Measurements from ENCODE around the gene CHRM4.

DNA sequence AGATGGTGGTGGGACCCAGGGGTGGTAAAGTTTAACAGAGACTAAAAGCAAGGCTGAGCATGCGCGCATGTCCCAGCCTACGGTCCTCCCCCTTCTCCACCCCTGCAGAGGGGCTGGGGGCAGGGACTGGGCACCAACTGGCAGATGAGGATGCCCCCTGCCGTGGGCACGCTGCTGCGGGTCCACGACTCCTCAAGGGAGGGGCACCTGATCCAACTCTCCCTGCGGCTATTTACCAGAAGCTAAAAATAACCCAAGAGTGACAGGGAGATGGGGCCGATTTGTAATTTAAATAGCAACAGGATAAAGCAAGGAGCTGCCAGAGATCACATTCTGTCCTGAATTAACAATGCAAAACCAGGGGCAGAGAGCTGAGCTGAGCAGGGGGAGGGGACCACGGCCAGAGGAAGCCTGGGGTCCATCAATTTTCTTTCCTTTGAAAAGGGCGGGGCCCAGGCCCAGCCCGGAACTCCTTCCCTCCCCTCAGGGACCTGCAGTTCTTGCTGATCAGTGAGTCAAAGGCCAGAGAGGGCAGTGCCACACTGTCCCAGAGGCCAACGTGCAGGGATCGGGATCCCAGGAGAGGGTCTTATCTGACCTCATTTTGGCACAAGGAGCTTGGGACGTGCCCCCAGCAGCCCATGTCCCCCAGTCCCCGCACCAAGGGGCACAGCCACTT is 52.4 kb downstream of the CHRM4 start:
- TF ChIP-seq, protein P1, sequence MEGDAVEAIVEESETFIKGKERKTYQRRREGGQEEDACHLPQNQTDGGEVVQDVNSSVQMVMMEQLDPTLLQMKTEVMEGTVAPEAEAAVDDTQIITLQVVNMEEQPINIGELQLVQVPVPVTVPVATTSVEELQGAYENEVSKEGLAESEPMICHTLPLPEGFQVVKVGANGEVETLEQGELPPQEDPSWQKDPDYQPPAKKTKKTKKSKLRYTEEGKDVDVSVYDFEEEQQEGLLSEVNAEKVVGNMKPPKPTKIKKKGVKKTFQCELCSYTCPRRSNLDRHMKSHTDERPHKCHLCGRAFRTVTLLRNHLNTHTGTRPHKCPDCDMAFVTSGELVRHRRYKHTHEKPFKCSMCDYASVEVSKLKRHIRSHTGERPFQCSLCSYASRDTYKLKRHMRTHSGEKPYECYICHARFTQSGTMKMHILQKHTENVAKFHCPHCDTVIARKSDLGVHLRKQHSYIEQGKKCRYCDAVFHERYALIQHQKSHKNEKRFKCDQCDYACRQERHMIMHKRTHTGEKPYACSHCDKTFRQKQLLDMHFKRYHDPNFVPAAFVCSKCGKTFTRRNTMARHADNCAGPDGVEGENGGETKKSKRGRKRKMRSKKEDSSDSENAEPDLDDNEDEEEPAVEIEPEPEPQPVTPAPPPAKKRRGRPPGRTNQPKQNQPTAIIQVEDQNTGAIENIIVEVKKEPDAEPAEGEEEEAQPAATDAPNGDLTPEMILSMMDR (IDR thresholded peaks at IDR 0.05), result no peak
- TF ChIP-seq POLR2A (IDR thresholded peaks at IDR 0.05), result no peak
